ENCODE measurements around the gene NPFFR1.

GRCh38 chr10:70306886-70307520 is 23.2 kb upstream of the NPFFR1 start:
- TF ChIP-seq CTCF (IDR thresholded peaks at IDR 0.05) (no peak), POLR2A (IDR thresholded peaks at IDR 0.05) (no peak)

Data from lower leg skin (tissue), 3 donors.